K562 (cell line): ENCODE data around the gene PKHD1.

Experiments
- EZH2 ChIP-seq: IDR thresholded peaks from 2 replicates; pipeline ENCODE4 v1.6.1; 2012; ENCODE audit warnings: low read depth, mild to moderate bottlenecking, inconsistent platforms, low read length, borderline replicate concordance
- RAD21 ChIP-seq, 2 experiments: fragments of 250-450 bp in 1 of 2; fragments of 450-650 bp in 1 of 2; sonication (Bioruptor Pico) in 1 of 2; formaldehyde crosslinking in 1 of 2; IDR thresholded peaks in 1 of 2; conservative IDR thresholded peaks in 1 of 2; 2 replicates each; pipeline versions ENCODE4 v1.4.0 to v1.8.0; 2020 to 2022; ENCODE audit warnings: mild to moderate bottlenecking in 2 of 2, moderate library complexity in 1 of 2
- SP2 ChIP-seq: IDR thresholded peaks from 2 replicates; pipeline ENCODE4 v1.6.1; 2011; ENCODE audit warnings: mild to moderate bottlenecking, low read depth, low read length, moderate library complexity; ENCODE audit not compliant: poor library complexity, severe bottlenecking; ENCODE audit errors: extremely low read depth

DNA sequence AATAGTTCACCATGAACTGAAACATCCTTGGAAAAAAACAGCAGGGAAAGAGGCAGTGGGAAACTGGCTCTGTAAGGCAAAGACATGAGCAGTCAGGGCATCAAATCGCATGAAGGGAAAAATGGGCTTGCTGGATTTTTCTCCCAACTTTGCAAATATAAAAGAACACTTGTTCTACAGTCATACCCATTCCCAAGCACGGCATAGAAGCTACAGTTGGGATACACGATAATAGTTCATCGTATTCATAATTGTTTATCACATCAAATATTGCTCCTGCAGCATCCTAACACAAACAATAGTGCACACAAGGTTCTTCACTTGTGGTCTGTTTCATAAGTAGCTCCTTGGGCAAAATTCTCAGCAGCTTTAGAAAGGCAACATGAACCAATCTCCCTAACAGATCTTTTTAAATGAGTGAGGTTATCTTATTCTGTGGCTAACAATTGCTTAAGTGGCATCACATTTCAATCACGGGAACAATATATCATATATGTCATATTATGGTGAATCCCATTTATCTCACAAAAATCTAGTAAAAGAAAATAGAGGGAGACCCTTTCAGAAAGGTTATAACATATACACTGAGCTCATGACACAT lies 243.9 kb downstream of the PKHD1 start:
- TF ChIP-seq SP2 (no peak), RAD21 (CRISPR knock-in tag; conservative IDR thresholded peaks at IDR 0.05 in 1 of 2, IDR thresholded peaks at IDR 0.05 in 1 of 2) (no peak), EZH2 (no peak)
